H1 (cell line): ENCODE data around the gene RALGDS. TPM values are rescaled to one million over a fixed set of nuclear protein-coding genes. Genes with fewer than 3 reads are reported as not detected.

ENCODE experiments used
- CTCF ChIA-PET: fragments of 300-600 bp; sonication (Branson Sonifier 250); formaldehyde crosslinking; loops from one replicate; lab custom pipeline; 2021; ENCODE audit not compliant: partially characterized antibody; lab: Charles Lee
- POLR2A ChIA-PET: fragments of 300-600 bp; sonication (Branson Sonifier 250); formaldehyde crosslinking; loops from one replicate; lab custom pipeline; 2021; ENCODE audit warnings: inconsistent platforms; ENCODE audit not compliant: partially characterized antibody; lab: Charles Lee
- DNase-seq, 2 experiments: peaks; one replicate each; pipeline versions ENCODE4 v3.0.0 to v3.0.0-alpha.2; 2010 to 2022; ENCODE audit warnings: low spot score in 2 of 2, low read depth in 1 of 2, mixed read lengths in 1 of 2
- FAIRE-seq: peaks from 2 replicates; lab custom pipeline; 2011; peaks lifted over from hg19 to GRCh38; lab: Jason Lieb, UNC
- H2AFZ ChIP-seq: 2 replicates; pipeline ENCODE4 v1.8.1; 2012; ENCODE audit warnings: low read length, inconsistent platforms
- H2AK5ac ChIP-seq: 2 replicates; pipeline ENCODE4 v1.6.1; 2013; ENCODE audit warnings: low read depth, low read length
- H2BK120ac ChIP-seq: replicated peaks from 2 replicates; pipeline ENCODE3; 2013; ENCODE audit warnings: low read depth, low read length, inconsistent platforms
- H2BK12ac ChIP-seq: 2 replicates; pipeline ENCODE4 v1.6.1; 2013; ENCODE audit warnings: low read depth, low read length
- H2BK15ac ChIP-seq: 2 replicates; pipeline ENCODE4 v1.6.1; 2013; ENCODE audit warnings: low read length
- H2BK20ac ChIP-seq: 2 replicates; pipeline ENCODE4 v1.6.1; 2013; ENCODE audit warnings: low read length
- H2BK5ac ChIP-seq: 2 replicates; pipeline ENCODE4 v1.6.1; 2013; ENCODE audit warnings: low read depth, low read length
- H3K14ac ChIP-seq: 2 replicates; pipeline ENCODE4 v1.6.1; 2013; ENCODE audit warnings: inconsistent platforms; ENCODE audit not compliant: insufficient read length
- H3K18ac ChIP-seq: 2 replicates; pipeline ENCODE4 v1.6.1; 2013; ENCODE audit warnings: low read length; ENCODE audit errors: extremely low read depth
- H3K23ac ChIP-seq: 2 replicates; pipeline ENCODE4 v1.6.1; 2013; ENCODE audit warnings: inconsistent platforms; ENCODE audit not compliant: insufficient read length
- H3K23me2 ChIP-seq: 2 replicates; pipeline ENCODE4 v1.6.1; 2013; ENCODE audit warnings: low read depth, low read length
- H3K27ac ChIP-seq: 2 replicates; pipeline ENCODE4 v1.6.1; 2011; ENCODE audit warnings: low read depth, low read length, inconsistent platforms
- H3K27me3 ChIP-seq, 4 experiments: replicated peaks in 1 of 4; 1 replicate in 1 of 4; 2 replicates in 3 of 4; pipeline versions ENCODE4 v1.6.1 to v1.8.1; 2011 to 2013; ENCODE audit warnings: low read length in 3 of 4, mild to moderate bottlenecking in 3 of 4, inconsistent platforms in 2 of 4, mixed read lengths in 2 of 4, moderate library complexity in 1 of 4; ENCODE audit not compliant: control insufficient read depth in 3 of 4, insufficient read depth in 3 of 4; ENCODE audit errors: extremely low read depth in 1 of 4
- H3K36me3 ChIP-seq, 4 experiments: 2 replicates each; pipeline versions ENCODE4 v1.6.1 to v1.8.1; 2011 to 2013; ENCODE audit warnings: mild to moderate bottlenecking in 4 of 4, low read length in 3 of 4, moderate library complexity in 2 of 4, control low read depth in 1 of 4, inconsistent platforms in 1 of 4; ENCODE audit not compliant: insufficient read depth in 4 of 4, control insufficient read depth in 2 of 4
- H3K4ac ChIP-seq: replicated peaks from 2 replicates; pipeline ENCODE3; 2013; ENCODE audit warnings: low read length, low read depth, mixed read lengths, inconsistent platforms; ENCODE audit not compliant: insufficient read length
- H3K4me1 ChIP-seq, 4 experiments: replicated peaks in 1 of 4; 1 replicate in 1 of 4; 2 replicates in 3 of 4; pipeline versions ENCODE4 v1.6.1 to v1.8.1; 2011 to 2013; ENCODE audit warnings: low read length in 3 of 4, inconsistent platforms in 2 of 4, mixed read lengths in 1 of 4; ENCODE audit not compliant: insufficient read depth in 4 of 4, control insufficient read depth in 3 of 4
- H3K4me2 ChIP-seq, 2 experiments: 2 replicates each; pipeline versions ENCODE4 v1.6.1 to v1.8.1; 2011 to 2013; ENCODE audit warnings: low read depth in 2 of 2, low read length in 2 of 2, control low read depth in 1 of 2, inconsistent platforms in 1 of 2, mild to moderate bottlenecking in 1 of 2; ENCODE audit not compliant: insufficient read depth in 1 of 2
- H3K4me3 ChIP-seq, 4 experiments: fragments of 200-600, 300-600 bp in 1 of 4; sonication (generic), shearing (Covaris generic), sonication (Bioruptor Twin) in 1 of 4; 2 replicates each; pipeline versions ENCODE4 v1.5.1 to v1.8.1; 2011 to 2016; ENCODE audit warnings: low read length in 4 of 4, low read depth in 3 of 4, control low read depth in 2 of 4, inconsistent platforms in 2 of 4, mild to moderate bottlenecking in 2 of 4, mixed read lengths in 1 of 4, moderate library complexity in 1 of 4; ENCODE audit not compliant: insufficient read depth in 2 of 4; ENCODE audit errors: extremely low read depth in 1 of 4
- H3K56ac ChIP-seq: replicated peaks from 2 replicates; pipeline ENCODE3; 2013; ENCODE audit warnings: low read depth, mild to moderate bottlenecking, mixed read lengths, low read length, inconsistent platforms; ENCODE audit not compliant: insufficient read length
- H3K79me1 ChIP-seq: 2 replicates; pipeline ENCODE4 v1.6.1; 2013; ENCODE audit warnings: low read depth, low read length, control low read depth
- H3K79me2 ChIP-seq, 2 experiments: 2 replicates each; pipeline versions ENCODE4 v1.6.1 to v1.8.1; 2012 to 2013; ENCODE audit warnings: low read length in 2 of 2, mild to moderate bottlenecking in 2 of 2, inconsistent platforms in 1 of 2; ENCODE audit not compliant: insufficient read depth in 2 of 2, control insufficient read depth in 1 of 2
- H3K9ac ChIP-seq, 4 experiments: replicated peaks in 1 of 4; 1 replicate in 1 of 4; 2 replicates in 3 of 4; pipeline versions ENCODE4 v1.6.1 to v1.8.1; 2011 to 2013; ENCODE audit warnings: low read depth in 3 of 4, low read length in 3 of 4, control low read depth in 2 of 4, mild to moderate bottlenecking in 2 of 4, moderate library complexity in 2 of 4, inconsistent platforms in 1 of 4; ENCODE audit errors: extremely low read depth in 1 of 4
- H3K9me3 ChIP-seq, 2 experiments: 2 replicates each; pipeline versions ENCODE4 v1.6.1 to v1.8.1; 2012 to 2013; ENCODE audit warnings: mild to moderate bottlenecking in 2 of 2, moderate library complexity in 2 of 2, control low read depth in 1 of 2, inconsistent platforms in 1 of 2, low read depth in 1 of 2, low read length in 1 of 2, mixed read lengths in 1 of 2; ENCODE audit not compliant: insufficient read depth in 2 of 2
- H4K20me1 ChIP-seq, 2 experiments: replicated peaks in 1 of 2; 2 replicates each; pipeline versions ENCODE3 to v1.8.1; 2011 to 2013; ENCODE audit warnings: inconsistent platforms in 2 of 2, low read length in 2 of 2, mild to moderate bottlenecking in 1 of 2; ENCODE audit not compliant: insufficient read depth in 2 of 2, control insufficient read depth in 1 of 2
- H4K5ac ChIP-seq: 2 replicates; pipeline ENCODE4 v1.6.1; 2013; ENCODE audit warnings: low read length, low read depth, mixed read lengths, inconsistent platforms; ENCODE audit not compliant: insufficient read length
- H4K8ac ChIP-seq: 2 replicates; pipeline ENCODE4 v1.8.0; 2013; ENCODE audit warnings: mild to moderate bottlenecking, moderate library complexity, low read length, inconsistent platforms; ENCODE audit not compliant: insufficient read depth; ENCODE audit errors: extremely low read depth
- H4K91ac ChIP-seq: replicated peaks from 2 replicates; pipeline ENCODE3; 2013; ENCODE audit warnings: low read length, mixed read lengths, inconsistent platforms; ENCODE audit not compliant: insufficient read length
- BACH1 ChIP-seq: IDR thresholded peaks from 2 replicates; pipeline ENCODE4 v1.6.1; 2012; ENCODE audit warnings: low read length, improper control_type of control experiment
- CBX8 ChIP-seq: fragments of 300-800, 300-1000 bp; sonication (generic); IDR thresholded peaks from 2 replicates; pipeline ENCODE4 v1.7.1; 2016; ENCODE audit warnings: low read depth, low read length, borderline replicate concordance
- EGR1 ChIP-seq: IDR thresholded peaks from 2 replicates; pipeline ENCODE4 v1.6.1; 2011; ENCODE audit warnings: low read depth, low read length, borderline replicate concordance
- SIN3A ChIP-seq, 2 experiments: IDR thresholded peaks in 1 of 2; conservative IDR thresholded peaks in 1 of 2; 2 replicates each; pipeline ENCODE4 v1.6.1; 2011 to 2012; ENCODE audit warnings: low read length in 2 of 2, improper control_type of control experiment in 1 of 2, low read depth in 1 of 2, mild to moderate bottlenecking in 1 of 2
- SP1 ChIP-seq: IDR thresholded peaks from 2 replicates; pipeline ENCODE4 v1.6.1; 2011; ENCODE audit warnings: low read depth, low read length
- SP4 ChIP-seq: IDR thresholded peaks from 2 replicates; pipeline ENCODE4 v1.6.1; 2012; ENCODE audit warnings: low read length, inconsistent platforms
- SRF ChIP-seq: IDR thresholded peaks from 2 replicates; pipeline ENCODE4 v1.6.1; 2011; ENCODE audit warnings: mild to moderate bottlenecking, low read depth, low read length, moderate library complexity
- TAF1 ChIP-seq: IDR thresholded peaks from 2 replicates; pipeline ENCODE4 v1.6.1; 2011; ENCODE audit warnings: mild to moderate bottlenecking, low read depth, low read length
- TAF7 ChIP-seq: optimal IDR thresholded peaks from 2 replicates; pipeline ENCODE3; 2011; ENCODE audit warnings: low read depth, mild to moderate bottlenecking, inconsistent platforms, low read length, moderate library complexity, borderline replicate concordance
- YY1 ChIP-seq: IDR thresholded peaks from 2 replicates; pipeline ENCODE4 v1.6.1; 2011; ENCODE audit warnings: low read depth, mild to moderate bottlenecking, low read length
- WGBS, 2 experiments: shearing (Covaris generic) in 1 of 2; methylation state at CpG; one replicate each; pipeline versions ENCODE4 v1.1.6 to v1.1.7; 2013 to 2015; ENCODE audit warnings: low lambda C conversion rate in 2 of 2, mixed read lengths in 2 of 2, inconsistent platforms in 1 of 2, low coverage in 1 of 2, missing lambda C conversion rate in 1 of 2; ENCODE audit not compliant: insufficient replicate concordance in 2 of 2, insufficient coverage in 1 of 2, insufficient read length in 1 of 2; ENCODE audit errors: extremely low coverage in 1 of 2, missing lambda C conversion rate in 1 of 2; 5-methylcytosine and 5-hydroxymethylcytosine counted together
- polyA plus RNA-seq, 7 experiments: library from polyadenylated mRNA; depleted of rRNA in 3 of 7; stranded (reverse) in 5 of 7; unstranded in 2 of 7; fragments of >200 nt in 5 of 7; fragments of 200-250 nt in 2 of 7; gene quantifications; 1 replicate in 5 of 7; 2 replicates in 1 of 7; 4 replicates in 1 of 7; pipeline versions ENCODE4 v1.2.1 to v1.2.3, GENCODE V29; 2011 to 2013; ENCODE audit warnings: missing spikeins in 2 of 7, mixed read lengths in 2 of 7
- total RNA-seq: library from RNA; stranded (reverse); fragmentation: NEBNext Ultra II Directional; extraction: Animal tissue kit (Norgen Biotek cat#: 25700); gene quantifications from 2 replicates; pipeline ENCODE4 v1.2.1, GENCODE V29; 2021

RALGDS gene
- total and polyA plus RNA-seq, 2 of the 8 experiments (the other 6 are each of a cell fraction or from before 2014, with no cell fraction given) = 14.5 to 25.5 TPM

DNA sequence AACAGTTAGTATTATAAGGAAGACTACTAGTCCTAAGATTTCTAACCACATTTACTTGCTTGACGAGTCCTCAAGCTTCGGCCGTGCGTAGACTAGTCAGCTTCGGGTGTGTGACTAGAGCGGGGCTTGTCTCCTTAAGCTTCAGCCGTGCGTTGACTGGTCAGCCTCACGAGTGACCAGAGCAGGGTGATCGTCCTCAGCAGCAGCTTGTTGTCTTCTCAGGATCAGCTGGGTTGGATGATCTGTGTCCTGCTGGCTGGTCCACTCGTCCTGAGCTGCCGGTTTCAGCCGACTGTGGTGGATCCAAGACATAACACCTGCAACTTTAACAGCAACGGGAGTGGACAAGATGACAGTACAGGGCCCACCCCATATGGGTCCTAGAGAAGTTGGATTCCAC lies 42.6 kb downstream of the RALGDS start:
- no peak overlapping the region for H2BK20ac ChIP-seq
- H3K14ac ChIP-seq = no peak overlapping the region
- H3K36me3 ChIP-seq = no peaks in the 10 kb centered on the region
- TF ChIP-seq EGR1 (no peak), TAF1 (no peak), SP1 (no peak), CBX8 (no peak), YY1 (no peak), SIN3A (conservative IDR thresholded peaks at IDR 0.05 in 1 of 2, IDR thresholded peaks at IDR 0.05 in 1 of 2; ENCODE audit: low read depth in 1 of 2, low read length in 2 of 2) (no peak), TAF7 (no peak), SP4 (no peak), BACH1 (no peak), SRF (no peak)
- TF ChIP-seq, all 59 proteins: peak for 0
- Histone ChIP-seq H3K4me2 (no peak overlapping the region), H2BK12ac (no peak overlapping the region), H4K8ac (no peak overlapping the region), H4K5ac (no peak overlapping the region), H3K56ac (no peak overlapping the region), H3K9ac (no peak overlapping the region), H3K4ac (no peak overlapping the region), H4K20me1 (no peaks in the 10 kb centered on the region), H2BK15ac (no peak overlapping the region), H2BK120ac (no peak overlapping the region), H3K9me3 (no peaks in the 10 kb centered on the region), H2AFZ (no peak overlapping the region), H3K18ac (no peak overlapping the region), H3K4me3 (no peak overlapping the region), H3K23me2 (no peaks in the 10 kb centered on the region), H3K23ac (no peak overlapping the region), H3K4me1 (no peaks in the 10 kb centered on the region), H3K79me2 (no peaks in the 10 kb centered on the region), H4K91ac (no peak overlapping the region), H3K27ac (no peak overlapping the region), H2AK5ac (no peak overlapping the region), H3K27me3 (no peaks in the 10 kb centered on the region), H3K79me1 (no peaks in the 10 kb centered on the region), H2BK5ac (no peak overlapping the region)
- WGBS, 2 experiments = 97% methylated on average over 13 of the region's 14 CpGs; no CpG with 5 or more reads in 1 of the 2 experiments
- ChIA-PET CTCF (interaction anchor here (1.2 to 1.9 kb wide), 5 partner anchors 17 to 68 kb away, joined by 3 to 7 read pairs (median 3); no protein-coding TSS in a partner anchor), POLR2A (no interaction called here)
- DNase-seq (no peak), FAIRE-seq (no peak)
